HUES6 (cell line): Measurements from ENCODE around the gene DCANP1.

ENCODE experiments used
- H3K27ac ChIP-seq: 2 replicates; pipeline ENCODE4 v1.7.0; 2013; ENCODE audit warnings: low read depth, mild to moderate bottlenecking, low read length, inconsistent platforms
- H3K27me3 ChIP-seq: 2 replicates; pipeline ENCODE4 v1.6.1; 2013; ENCODE audit warnings: low read length; ENCODE audit not compliant: control insufficient read depth, insufficient read depth
- H3K36me3 ChIP-seq: 2 replicates; pipeline ENCODE4 v1.6.1; 2013; ENCODE audit warnings: low read length; ENCODE audit not compliant: control insufficient read depth, insufficient read depth
- H3K4me1 ChIP-seq: 2 replicates; pipeline ENCODE4 v1.6.1; 2013; ENCODE audit warnings: low read length; ENCODE audit not compliant: control insufficient read depth, insufficient read depth
- H3K4me3 ChIP-seq: 2 replicates; pipeline ENCODE4 v1.5.1; 2013; ENCODE audit warnings: low read depth, low read length
- H3K9ac ChIP-seq: one replicate; pipeline ENCODE4 v1.6.1; 2013; ENCODE audit warnings: mild to moderate bottlenecking, low read length
- H3K9me3 ChIP-seq: 2 replicates; pipeline ENCODE4 v1.6.1; 2013; ENCODE audit warnings: low read depth, low read length; ENCODE audit not compliant: control insufficient read depth, insufficient read depth

Gene DCANP1

DNA sequence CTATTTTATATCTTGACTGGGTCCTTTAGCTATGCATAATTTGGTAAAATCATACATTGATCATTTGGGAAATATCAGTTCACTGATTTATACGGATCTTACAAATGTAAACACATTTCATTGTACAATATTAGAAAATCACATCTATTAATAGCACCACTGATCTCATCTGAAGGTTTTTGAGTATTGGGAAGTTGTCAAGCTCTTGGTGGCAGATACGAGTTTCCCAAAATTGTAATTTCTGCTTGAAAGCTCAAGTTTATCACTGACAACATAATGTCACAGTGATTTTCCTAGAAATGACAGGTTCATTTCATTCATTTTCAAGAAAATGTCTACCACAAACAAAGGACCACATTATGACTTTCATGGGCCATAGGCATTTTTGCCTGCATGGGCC, 45.1 kb downstream of the DCANP1 start:
- H3K27me3 ChIP-seq, result peaks cover 77% of the 10 kb centered on the region

DNA sequence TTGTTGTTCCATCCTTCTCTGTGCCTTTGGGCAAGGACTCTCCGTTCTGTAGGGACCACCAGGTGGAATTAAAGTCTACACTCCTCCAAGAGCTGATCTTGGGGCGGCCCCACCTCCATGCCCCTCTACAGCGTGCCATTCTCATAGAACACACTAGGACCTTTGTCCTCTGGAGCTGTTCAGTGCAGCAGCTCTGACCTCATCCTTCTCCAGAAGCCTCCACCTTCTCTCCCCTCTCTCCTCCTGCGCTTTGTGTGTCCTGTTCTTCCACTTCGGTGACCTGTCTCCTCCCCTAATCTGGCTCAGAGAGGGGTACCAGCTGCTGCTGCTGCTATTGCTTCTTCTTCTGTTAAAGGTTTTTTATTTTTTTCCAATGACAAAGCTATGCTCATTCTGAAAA, 46.3 kb downstream of the DCANP1 start:
- Histone ChIP-seq H3K36me3 (no peaks in the 10 kb centered on the region), H3K4me3 (peak overlapping the region; percentile 81), H3K9me3 (peaks cover 7% of the 10 kb centered on the region; the same call in 1 of the 2 replicates), H3K27ac (no peak overlapping the region), H3K9ac (peak overlapping the region; percentile 51), H3K4me1 (peaks cover 44% of the 10 kb centered on the region), H3K27me3 (peaks cover 80% of the 10 kb centered on the region)

More for the DNA sequence above, 45.1 kb downstream of the DCANP1 start:
- Histone ChIP-seq H3K9ac (no peak overlapping the region), H3K4me1 (peaks cover 34% of the 10 kb centered on the region), H3K36me3 (no peaks in the 10 kb centered on the region), H3K27ac (no peak overlapping the region), H3K9me3 (peaks cover 9% of the 10 kb centered on the region; the same call in 1 of the 2 replicates), H3K4me3 (no peak overlapping the region)

DNA sequence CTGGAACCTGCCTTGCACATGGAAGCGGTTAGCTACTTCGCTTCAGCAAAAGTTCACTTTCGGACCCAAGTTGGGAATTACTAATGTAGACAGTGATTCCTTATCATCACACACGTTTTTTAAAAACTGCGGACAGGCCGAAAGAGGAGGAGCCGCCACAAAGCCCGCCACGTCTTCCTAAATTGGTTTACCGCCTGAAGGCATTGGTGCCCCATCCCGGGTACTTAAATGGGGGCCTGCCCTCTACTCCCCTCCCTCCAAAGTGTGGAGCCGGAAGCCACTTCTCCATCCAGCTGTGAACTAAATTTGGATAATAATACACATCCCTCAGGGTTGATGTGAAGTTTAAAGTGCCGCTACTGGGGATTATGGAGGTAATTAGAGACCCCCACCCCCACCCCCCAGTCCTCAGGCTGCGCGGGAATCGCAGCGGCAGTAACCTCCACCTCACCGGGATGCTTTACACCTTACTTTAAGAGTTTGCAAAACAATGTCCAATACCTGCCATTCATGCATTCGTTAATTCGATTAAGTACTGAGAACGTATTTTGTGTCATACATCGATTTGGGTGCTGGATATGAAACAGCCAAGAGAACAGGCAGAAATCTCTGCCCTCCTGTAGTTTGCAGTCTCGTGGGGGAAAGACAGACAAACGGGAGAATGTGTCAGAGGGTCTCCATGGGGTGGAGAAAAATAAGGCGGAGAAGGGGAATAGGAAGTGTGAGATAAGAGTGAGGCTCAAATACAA, 47.2 kb downstream of the DCANP1 start:
- Histone ChIP-seq H3K27me3 (peaks cover 80% of the 10 kb centered on the region), H3K4me3 (peak overlapping the region; percentile 81), H3K27ac (peak overlapping the region; percentile 65; the same call in 1 of the 2 replicates), H3K9me3 (peaks cover 2% of the 10 kb centered on the region; the same call in 1 of the 2 replicates), H3K4me1 (peaks cover 44% of the 10 kb centered on the region), H3K36me3 (no peaks in the 10 kb centered on the region), H3K9ac (peak overlapping the region; percentile 90)

DNA sequence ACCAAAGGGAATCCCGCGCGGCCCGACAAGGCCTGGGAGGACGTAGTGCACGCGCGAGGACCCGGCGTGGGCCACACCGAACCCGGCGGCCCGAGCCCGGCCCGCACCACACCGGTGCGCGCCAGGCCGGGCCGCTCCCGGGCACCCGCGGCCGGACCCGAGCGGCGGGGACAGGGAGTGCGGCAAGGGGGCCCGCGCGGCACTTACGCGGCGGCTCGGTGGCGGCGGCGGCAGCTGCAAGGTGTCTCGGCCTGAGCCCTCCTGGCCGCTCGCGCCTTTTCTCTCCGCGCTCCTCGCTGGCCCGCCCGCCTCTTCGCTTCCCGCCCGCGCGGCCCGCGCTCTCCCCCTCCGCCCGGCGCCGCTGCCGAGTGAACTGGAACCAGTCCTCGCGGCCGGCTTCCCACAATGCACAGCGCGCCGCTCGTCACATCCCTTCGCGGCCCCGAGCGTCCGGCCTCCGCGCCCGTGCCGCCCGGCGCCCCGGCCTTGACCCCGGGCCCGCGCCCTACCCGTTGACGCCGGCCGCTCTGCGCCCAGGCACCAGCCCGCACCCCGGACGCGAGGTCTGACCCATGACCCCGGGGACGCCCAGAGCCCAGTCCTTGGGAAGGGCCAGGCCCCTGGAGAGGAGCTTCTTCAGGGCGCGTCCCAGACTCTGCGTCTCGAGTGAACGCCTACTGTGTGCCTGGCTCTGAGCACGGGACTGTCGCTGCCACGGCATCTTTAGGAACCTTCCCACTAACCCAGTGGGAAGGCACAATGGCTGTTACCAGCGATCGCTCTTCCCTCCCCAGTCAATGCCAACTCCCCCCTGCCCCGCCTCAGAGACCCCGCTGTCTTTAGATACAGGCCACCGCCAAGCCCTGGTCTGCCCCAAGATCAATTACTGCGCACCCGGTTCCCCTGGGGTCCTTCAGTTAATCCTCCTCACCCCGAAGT, 48.0 kb downstream of the DCANP1 start, which contains the start of gene MACROH2A1:
TSS of gene MACROH2A1 (minus strand) at position 377 of the 939 bp plus-strand sequence. CDS start 10,138 bp downstream, outside the sequence.
- H3K36me3 ChIP-seq, result no peaks in the 10 kb centered on the region
- peak within 1 kb of the TSS; percentile 65; the same call in 1 of the 2 replicates for H3K27ac ChIP-seq
- peak within 1 kb of the TSS; percentile 90 for H3K9ac ChIP-seq
- no peaks in the 10 kb centered on the region for H3K9me3 ChIP-seq
- H3K4me3 ChIP-seq, result peak within 1 kb of the TSS; percentile 81
- H3K4me1 ChIP-seq, result peaks cover 42% of the 10 kb centered on the region
- H3K27me3 ChIP-seq, result peaks cover 82% of the 10 kb centered on the region

DNA sequence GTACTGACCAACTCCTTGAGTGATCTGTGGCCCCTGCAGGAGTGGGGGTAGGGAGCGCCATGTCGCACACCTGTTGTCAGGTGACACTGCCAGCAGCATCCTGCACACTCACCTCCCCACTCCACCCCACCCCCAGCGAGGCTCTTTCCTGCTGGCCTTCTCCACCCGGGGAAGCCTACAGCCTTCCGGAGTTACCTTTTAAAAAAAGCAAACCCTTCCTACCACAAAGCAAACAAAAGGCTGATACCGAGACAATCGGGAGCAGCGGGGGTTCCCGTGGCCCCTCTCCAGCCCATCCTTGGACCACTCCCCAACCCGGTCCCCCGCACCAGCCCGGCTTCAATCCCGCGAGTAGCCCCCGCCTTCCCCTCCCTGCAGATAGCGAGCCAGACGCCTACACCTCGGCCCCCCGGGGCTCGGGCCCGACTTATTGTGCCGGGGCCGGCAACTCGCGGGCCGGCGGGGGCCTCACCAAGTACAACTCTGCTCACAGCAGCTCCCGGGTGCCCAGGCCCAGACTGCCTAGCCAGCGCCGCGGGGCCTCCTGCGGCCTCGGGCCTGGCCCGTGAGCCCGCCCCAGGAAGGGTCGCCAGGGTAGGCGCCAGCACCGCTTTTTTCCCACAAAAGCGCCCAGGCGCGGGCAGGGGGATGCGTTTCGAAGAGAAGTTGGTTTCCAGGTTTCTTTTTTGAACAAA, 48.8 kb downstream of the DCANP1 start:
- H3K27ac ChIP-seq, result peak overlapping the region; percentile 62; the same call in 1 of the 2 replicates
- peaks cover 35% of the 10 kb centered on the region for H3K4me1 ChIP-seq
- H3K9me3 ChIP-seq, result no peaks in the 10 kb centered on the region
- peak overlapping the region; percentile 81 for H3K4me3 ChIP-seq
- H3K27me3 ChIP-seq, result peaks cover 81% of the 10 kb centered on the region
- no peaks in the 10 kb centered on the region for H3K36me3 ChIP-seq
- H3K9ac ChIP-seq, result peak overlapping the region; percentile 90

DNA sequence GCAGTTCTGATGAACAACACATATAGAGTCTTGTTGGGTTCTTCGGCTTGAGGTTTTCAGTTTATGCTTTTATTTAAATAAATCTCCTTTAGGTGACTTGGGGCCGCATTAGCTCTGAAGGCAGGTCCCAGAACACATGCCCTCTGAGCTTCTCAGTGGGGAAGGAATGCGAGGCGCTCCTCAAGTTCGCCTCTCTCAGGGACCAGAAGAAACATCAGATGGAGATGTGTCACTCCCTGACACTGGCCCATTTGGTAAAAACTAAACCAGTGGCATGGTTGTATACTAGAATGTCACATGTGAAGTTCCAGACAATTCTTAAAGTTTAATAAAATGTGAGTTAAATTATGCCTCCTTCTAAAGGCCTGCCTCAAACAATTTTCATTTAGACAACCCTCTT, 50.1 kb downstream of the DCANP1 start:
- no peaks in the 10 kb centered on the region for H3K9me3 ChIP-seq

DNA sequence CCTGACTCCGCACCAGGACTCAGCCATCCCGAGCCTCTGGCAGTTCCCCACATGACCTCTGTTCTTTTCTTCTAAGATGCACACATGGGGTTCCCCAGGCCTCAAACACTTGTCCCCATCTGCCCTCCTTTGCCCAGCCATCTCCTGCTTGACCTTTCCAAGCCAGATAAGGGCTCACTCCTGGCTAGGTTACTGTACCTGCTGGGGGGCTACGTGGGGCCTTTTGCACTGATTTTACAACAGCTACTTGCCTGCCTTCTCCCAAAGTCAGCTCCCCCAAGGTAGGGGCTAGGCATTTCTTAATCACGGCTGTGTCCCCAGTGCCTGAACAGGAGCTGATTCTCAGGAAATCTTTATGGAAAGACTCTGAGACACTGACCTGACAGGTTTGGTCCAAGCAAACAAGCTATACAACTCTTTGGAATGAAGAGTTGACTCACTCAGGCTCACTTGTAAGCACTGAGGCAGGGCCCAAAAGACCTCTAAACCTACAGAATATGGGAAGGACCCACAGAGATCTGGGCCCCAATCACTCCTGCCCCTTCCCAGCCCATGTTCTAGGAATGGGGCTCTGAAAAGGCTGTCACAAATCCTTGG, 50.6 kb downstream of the DCANP1 start:
- Histone ChIP-seq H3K36me3 (no peaks in the 10 kb centered on the region), H3K27me3 (peaks cover 73% of the 10 kb centered on the region), H3K9ac (no peak overlapping the region), H3K4me3 (no peak overlapping the region), H3K27ac (no peak overlapping the region), H3K9me3 (no peaks in the 10 kb centered on the region), H3K4me1 (peaks cover 35% of the 10 kb centered on the region)

More for the DNA sequence above, 50.1 kb downstream of the DCANP1 start:
- Histone ChIP-seq H3K36me3 (no peaks in the 10 kb centered on the region), H3K4me1 (peaks cover 31% of the 10 kb centered on the region), H3K27me3 (peaks cover 73% of the 10 kb centered on the region), H3K4me3 (0 out of 2 replicates have a peak overlapping the region, but pooled peaks have one; percentile 81), H3K27ac (no peak overlapping the region), H3K9ac (no peak overlapping the region)

DNA sequence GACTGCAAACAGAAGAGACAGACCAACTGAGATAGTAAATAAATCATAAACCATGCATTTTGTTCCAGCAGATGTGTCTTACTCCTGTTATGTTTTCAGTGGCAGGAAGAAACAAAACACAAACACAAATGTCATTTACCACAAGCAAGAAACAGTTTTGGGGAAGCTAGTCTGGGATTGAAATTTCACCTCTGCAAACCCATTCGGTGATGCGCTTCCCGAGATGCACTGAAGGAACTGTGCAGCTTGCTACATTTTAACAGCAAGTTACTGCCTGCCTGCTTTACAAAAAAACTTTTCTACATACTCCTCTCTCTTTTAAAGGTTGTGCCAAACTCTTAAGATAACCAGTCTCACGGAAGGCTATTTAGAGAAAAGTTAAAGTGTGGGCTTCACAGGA, 51.3 kb downstream of the DCANP1 start:
- Histone ChIP-seq H3K4me3 (no peak overlapping the region), H3K36me3 (no peaks in the 10 kb centered on the region), H3K4me1 (peaks cover 37% of the 10 kb centered on the region), H3K27ac (no peak overlapping the region), H3K27me3 (peaks cover 66% of the 10 kb centered on the region), H3K9ac (no peak overlapping the region), H3K9me3 (no peaks in the 10 kb centered on the region)

DNA sequence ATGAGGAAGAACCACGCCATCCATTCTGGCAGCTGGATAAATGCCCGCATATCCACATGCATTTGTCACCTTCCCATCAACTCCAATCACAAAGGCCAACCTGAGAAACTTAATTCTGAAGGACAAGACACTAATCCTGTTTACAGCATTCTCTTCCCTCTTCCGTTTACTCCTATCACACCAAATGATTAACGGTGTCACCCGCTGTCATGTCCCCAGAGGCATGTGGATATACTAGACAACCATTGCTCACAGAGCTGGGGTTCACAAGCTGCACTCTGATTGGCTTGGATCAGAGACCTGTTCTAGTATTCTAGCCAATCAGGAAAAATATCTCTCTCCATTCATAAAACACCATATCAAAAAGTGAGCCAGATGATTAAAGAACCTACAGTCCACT, 51.7 kb downstream of the DCANP1 start:
- Histone ChIP-seq H3K36me3 (no peaks in the 10 kb centered on the region), H3K9ac (no peak overlapping the region), H3K4me1 (peaks cover 32% of the 10 kb centered on the region), H3K4me3 (no peak overlapping the region), H3K9me3 (no peaks in the 10 kb centered on the region), H3K27me3 (peaks cover 62% of the 10 kb centered on the region), H3K27ac (no peak overlapping the region)
